Keratinocyte (primary cell): Measurements from ENCODE around the gene ITPKB. TPM values are rescaled to one million over a fixed set of nuclear protein-coding genes. Genes with fewer than 3 reads are reported as not detected.
A peak's percentile ranks its signal among the peaks of the same experiment; 100 is the strongest.

Experiments
- DNase-seq: peaks from one replicate; pipeline ENCODE4 v3.0.0-alpha.2; 2011; ENCODE audit warnings: low read depth, missing footprints, low spot score
- FAIRE-seq: peaks from 2 replicates; lab custom pipeline; 2011; peaks lifted over from hg19 to GRCh38; lab: Jason Lieb, UNC
- H2AFZ ChIP-seq: 2 replicates; pipeline ENCODE4 v1.6.0; 2012; ENCODE audit warnings: low read length, control low read depth, inconsistent platforms; ENCODE audit not compliant: control insufficient read depth
- H3K27ac ChIP-seq: 2 replicates; pipeline ENCODE4 v1.5.1; 2011; ENCODE audit warnings: low read length; ENCODE audit not compliant: control insufficient read depth, insufficient read depth
- H3K27me3 ChIP-seq: 3 replicates; pipeline ENCODE4 v1.6.0; 2011; ENCODE audit warnings: low read length; ENCODE audit not compliant: control insufficient read depth, insufficient read depth; ENCODE audit errors: extremely low read depth
- H3K36me3 ChIP-seq, 2 experiments: 2 replicates in 1 of 2; 3 replicates in 1 of 2; pipeline ENCODE4 v1.5.1; 2011; ENCODE audit warnings: low read length in 2 of 2, mild to moderate bottlenecking in 1 of 2; ENCODE audit not compliant: control insufficient read depth in 2 of 2, insufficient read depth in 2 of 2; ENCODE audit errors: extremely low read depth in 1 of 2
- H3K4me1 ChIP-seq: 3 replicates; pipeline ENCODE4 v1.5.1; 2011; ENCODE audit warnings: low read length; ENCODE audit not compliant: control insufficient read depth, insufficient read depth; ENCODE audit errors: extremely low read depth
- H3K4me2 ChIP-seq: 3 replicates; pipeline ENCODE4 v1.6.0; 2011; ENCODE audit warnings: low read depth, low read length; ENCODE audit not compliant: control insufficient read depth, insufficient read depth; ENCODE audit errors: extremely low read depth
- H3K4me3 ChIP-seq, 3 experiments: fragments of 200-600 bp in 1 of 3; sonication (generic) in 1 of 3; 2 replicates in 2 of 3; 3 replicates in 1 of 3; pipeline ENCODE4 v1.5.1; 2011 to 2016; ENCODE audit warnings: low read length in 3 of 3, mild to moderate bottlenecking in 3 of 3, control low read depth in 2 of 3, inconsistent platforms in 1 of 3, low read depth in 1 of 3, mixed read lengths in 1 of 3, mixed run types in 1 of 3, moderate library complexity in 1 of 3; ENCODE audit not compliant: control insufficient read depth in 2 of 3, insufficient read depth in 2 of 3; ENCODE audit errors: extremely low read depth in 1 of 3
- H3K79me2 ChIP-seq: 2 replicates; pipeline ENCODE4 v1.6.0; 2012; ENCODE audit warnings: low read length; ENCODE audit not compliant: control insufficient read depth, insufficient read depth
- H3K9ac ChIP-seq: 3 replicates; pipeline ENCODE4 v1.6.0; 2011; ENCODE audit warnings: low read length; ENCODE audit not compliant: control insufficient read depth, insufficient read depth; ENCODE audit errors: extremely low read depth
- H3K9me1 ChIP-seq: 3 replicates; pipeline ENCODE4 v1.6.0; 2011; ENCODE audit warnings: low read length; ENCODE audit not compliant: control insufficient read depth, insufficient read depth; ENCODE audit errors: extremely low read depth
- H3K9me3 ChIP-seq: 2 replicates; pipeline ENCODE4 v1.5.1; 2012; ENCODE audit warnings: low read depth, low read length; ENCODE audit not compliant: control insufficient read depth
- H4K20me1 ChIP-seq: 3 replicates; pipeline ENCODE4 v1.6.0; 2011; ENCODE audit warnings: low read length; ENCODE audit not compliant: control insufficient read depth, insufficient read depth; ENCODE audit errors: extremely low read depth
- EZH2 ChIP-seq: IDR thresholded peaks from one replicate; pipeline ENCODE4 v1.6.1; 2012; ENCODE audit warnings: inconsistent platforms, mild to moderate bottlenecking, low read length, moderate library complexity
- dilution Hi-C: fragments of 300-500 bp; cut with MboI; formaldehyde crosslinking; loops from one replicate; pipeline ENCODE4 v1.7.0; 2020; ENCODE audit warnings: low sequenced_read_pairs; ENCODE audit not compliant: extremely low pct_ligation_motif_present
- polyA plus RNA-seq, 5 experiments: library from polyadenylated mRNA; depleted of rRNA in 3 of 5; stranded (reverse) in 3 of 5; stranded (forward) in 1 of 5; unstranded in 1 of 5; fragments of >200 nt; gene quantifications; 1 replicate in 1 of 5; 2 replicates in 3 of 5; 3 replicates in 1 of 5; pipeline versions ENCODE4 v1.2.1 to v1.2.3, GENCODE V29; 2011 to 2012; ENCODE audit warnings: missing spikeins in 2 of 5, low read depth in 1 of 5, low replicate concordance in 1 of 5
- TF ChIP-seq, protein P1 (sequence below), 3 experiments: IDR thresholded peaks in 1 of 3; conservative IDR thresholded peaks in 1 of 3; optimal IDR thresholded peaks in 1 of 3; 2 replicates in 2 of 3; 3 replicates in 1 of 3; pipeline versions ENCODE3 to v1.5.1; 2011; ENCODE audit warnings: low read length in 3 of 3, mild to moderate bottlenecking in 3 of 3, moderate library complexity in 2 of 3, control low read depth in 1 of 3, inconsistent platforms in 1 of 3; ENCODE audit not compliant: insufficient read depth in 2 of 3; ENCODE audit errors: extremely low read depth in 1 of 3

The ITPKB gene
- polyA plus RNA-seq, 1 donor (not counting 4 experiments of a cell fraction or from before 2014, with no cell fraction given) = 3.2 TPM

DNA sequence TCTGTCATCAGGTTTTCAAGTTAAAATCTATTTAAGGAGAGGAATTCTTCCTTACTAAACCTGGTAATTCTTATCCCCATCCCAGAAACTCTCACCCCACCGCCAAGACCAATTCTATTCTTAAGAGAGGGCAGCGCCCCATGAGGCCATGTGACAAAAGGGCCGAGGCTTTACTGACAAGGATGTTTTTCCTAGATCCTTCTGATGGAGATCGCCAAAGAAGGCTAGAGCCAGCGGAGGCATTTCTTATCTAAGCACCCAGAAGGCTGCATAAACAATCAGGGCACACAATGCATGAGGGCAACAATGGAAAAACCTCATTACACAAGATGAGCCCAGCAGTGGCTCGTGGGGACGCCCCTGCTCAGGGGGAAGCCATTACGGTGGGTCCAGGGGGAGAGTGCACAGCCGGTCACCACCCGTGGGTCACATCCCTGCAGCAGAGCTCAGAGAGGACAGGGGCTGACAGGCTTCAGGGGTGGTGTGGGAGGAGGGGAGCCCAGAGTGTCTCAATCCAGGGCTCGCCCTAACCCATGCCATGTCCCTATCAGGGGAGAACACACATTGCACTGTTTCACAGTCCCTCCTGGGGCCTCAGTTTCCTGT lies 88.7 kb downstream of the ITPKB start:
- dilution Hi-C loops = no loop called here

GRCh38 chr1:226649780-226650179 lies 89.3 kb downstream of the ITPKB start:
- Histone ChIP-seq H3K4me3 (no peak overlapping the region), H4K20me1 (no peaks in the 10 kb centered on the region), H3K27me3 (no peaks in the 10 kb centered on the region), H3K4me2 (no peak overlapping the region), H3K79me2 (no peaks in the 10 kb centered on the region), H3K9me3 (no peaks in the 10 kb centered on the region), H3K9ac (no peak overlapping the region), H2AFZ (no peak overlapping the region), H3K9me1 (no peaks in the 10 kb centered on the region), H3K4me1 (no peaks in the 10 kb centered on the region), H3K36me3 (peaks cover 3 to 5% of the 10 kb centered on the region in 2 experiments), H3K27ac (no peak overlapping the region)
- dilution Hi-C loops = no loop called here
- no peak for TF ChIP-seq EZH2
- TF ChIP-seq, protein P1, sequence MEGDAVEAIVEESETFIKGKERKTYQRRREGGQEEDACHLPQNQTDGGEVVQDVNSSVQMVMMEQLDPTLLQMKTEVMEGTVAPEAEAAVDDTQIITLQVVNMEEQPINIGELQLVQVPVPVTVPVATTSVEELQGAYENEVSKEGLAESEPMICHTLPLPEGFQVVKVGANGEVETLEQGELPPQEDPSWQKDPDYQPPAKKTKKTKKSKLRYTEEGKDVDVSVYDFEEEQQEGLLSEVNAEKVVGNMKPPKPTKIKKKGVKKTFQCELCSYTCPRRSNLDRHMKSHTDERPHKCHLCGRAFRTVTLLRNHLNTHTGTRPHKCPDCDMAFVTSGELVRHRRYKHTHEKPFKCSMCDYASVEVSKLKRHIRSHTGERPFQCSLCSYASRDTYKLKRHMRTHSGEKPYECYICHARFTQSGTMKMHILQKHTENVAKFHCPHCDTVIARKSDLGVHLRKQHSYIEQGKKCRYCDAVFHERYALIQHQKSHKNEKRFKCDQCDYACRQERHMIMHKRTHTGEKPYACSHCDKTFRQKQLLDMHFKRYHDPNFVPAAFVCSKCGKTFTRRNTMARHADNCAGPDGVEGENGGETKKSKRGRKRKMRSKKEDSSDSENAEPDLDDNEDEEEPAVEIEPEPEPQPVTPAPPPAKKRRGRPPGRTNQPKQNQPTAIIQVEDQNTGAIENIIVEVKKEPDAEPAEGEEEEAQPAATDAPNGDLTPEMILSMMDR (optimal IDR thresholded peaks at IDR 0.05 in 1 of 3, IDR thresholded peaks at IDR 0.05 in 1 of 3, conservative IDR thresholded peaks at IDR 0.05 in 1 of 3; ENCODE audit: extremely low read depth in 1 of 3, insufficient read depth in 2 of 3, low read length in 3 of 3) = peak in 1 of 3 experiments; percentile 41
- no peak for DNase-seq
- FAIRE-seq = no peak

More for the DNA sequence above, 88.7 kb downstream of the ITPKB start:
- H3K27me3 ChIP-seq = no peaks in the 10 kb centered on the region
- H3K9ac ChIP-seq = no peak overlapping the region
- no peaks in the 10 kb centered on the region for H3K4me1 ChIP-seq
- peaks cover 2 to 3% of the 10 kb centered on the region in 2 experiments for H3K36me3 ChIP-seq
- no peaks in the 10 kb centered on the region for H3K9me1 ChIP-seq
- FAIRE-seq = no peak
- no peak overlapping the region for H2AFZ ChIP-seq
- no peaks in the 10 kb centered on the region for H4K20me1 ChIP-seq
- no peak for DNase-seq
- no peak overlapping the region for H3K27ac ChIP-seq
- no peak overlapping the region for H3K4me2 ChIP-seq
- H3K9me3 ChIP-seq = no peaks in the 10 kb centered on the region
- TF ChIP-seq, protein P1 (optimal IDR thresholded peaks at IDR 0.05 in 1 of 3, IDR thresholded peaks at IDR 0.05 in 1 of 3, conservative IDR thresholded peaks at IDR 0.05 in 1 of 3; ENCODE audit: extremely low read depth in 1 of 3, insufficient read depth in 2 of 3, low read length in 3 of 3) = no peak
- TF ChIP-seq EZH2 = no peak
- H3K4me3 ChIP-seq = no peak overlapping the region
- H3K79me2 ChIP-seq = no peaks in the 10 kb centered on the region
